ENCODE data around the gene INO80B.

INO80B gene

DNA sequence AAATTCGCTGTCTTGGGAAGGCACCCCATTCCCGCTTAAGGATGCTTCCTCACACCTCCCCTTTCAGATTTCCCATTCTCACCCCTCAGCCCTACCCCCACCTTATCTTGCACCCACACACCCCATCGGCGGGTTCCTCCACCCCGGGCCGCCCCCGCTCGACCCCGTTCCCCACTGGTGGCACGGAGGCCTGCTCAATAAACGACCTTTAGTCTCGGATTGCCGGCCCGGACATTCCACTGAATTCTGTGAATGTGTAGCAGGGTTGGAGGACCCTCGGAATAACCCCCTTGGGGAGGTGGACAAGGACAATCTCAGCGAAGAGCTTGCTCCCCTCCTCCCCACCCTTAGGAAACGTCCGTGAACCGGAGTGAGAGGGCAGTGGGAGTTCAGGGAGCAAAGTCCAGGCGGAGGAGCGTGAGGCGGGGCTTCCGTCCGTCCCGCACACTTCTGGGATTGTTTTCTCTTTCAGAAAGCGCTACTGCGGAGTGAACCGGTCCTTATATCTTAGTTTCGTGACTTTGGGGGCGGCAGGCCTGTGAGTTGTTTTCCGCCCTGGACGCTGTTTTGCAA is 47.3 kb downstream of the INO80B start:
- TF ChIP-seq POLR2AphosphoS5 (IDR thresholded peaks at IDR 0.05; ENCODE audit: low read depth, low read length) (no peak), SIN3A (IDR thresholded peaks at IDR 0.05; ENCODE audit: borderline replicate concordance, insufficient read depth, low read length) (no peak), TAF1 (IDR thresholded peaks at IDR 0.05; ENCODE audit: borderline replicate concordance, insufficient read depth, low read length) (no peak), FOXP2 (optimal IDR thresholded peaks at IDR 0.05; ENCODE audit: borderline replicate concordance, extremely low read depth, extremely low read length, insufficient read depth) (no peak)
- TF ChIP-seq, protein P1, sequence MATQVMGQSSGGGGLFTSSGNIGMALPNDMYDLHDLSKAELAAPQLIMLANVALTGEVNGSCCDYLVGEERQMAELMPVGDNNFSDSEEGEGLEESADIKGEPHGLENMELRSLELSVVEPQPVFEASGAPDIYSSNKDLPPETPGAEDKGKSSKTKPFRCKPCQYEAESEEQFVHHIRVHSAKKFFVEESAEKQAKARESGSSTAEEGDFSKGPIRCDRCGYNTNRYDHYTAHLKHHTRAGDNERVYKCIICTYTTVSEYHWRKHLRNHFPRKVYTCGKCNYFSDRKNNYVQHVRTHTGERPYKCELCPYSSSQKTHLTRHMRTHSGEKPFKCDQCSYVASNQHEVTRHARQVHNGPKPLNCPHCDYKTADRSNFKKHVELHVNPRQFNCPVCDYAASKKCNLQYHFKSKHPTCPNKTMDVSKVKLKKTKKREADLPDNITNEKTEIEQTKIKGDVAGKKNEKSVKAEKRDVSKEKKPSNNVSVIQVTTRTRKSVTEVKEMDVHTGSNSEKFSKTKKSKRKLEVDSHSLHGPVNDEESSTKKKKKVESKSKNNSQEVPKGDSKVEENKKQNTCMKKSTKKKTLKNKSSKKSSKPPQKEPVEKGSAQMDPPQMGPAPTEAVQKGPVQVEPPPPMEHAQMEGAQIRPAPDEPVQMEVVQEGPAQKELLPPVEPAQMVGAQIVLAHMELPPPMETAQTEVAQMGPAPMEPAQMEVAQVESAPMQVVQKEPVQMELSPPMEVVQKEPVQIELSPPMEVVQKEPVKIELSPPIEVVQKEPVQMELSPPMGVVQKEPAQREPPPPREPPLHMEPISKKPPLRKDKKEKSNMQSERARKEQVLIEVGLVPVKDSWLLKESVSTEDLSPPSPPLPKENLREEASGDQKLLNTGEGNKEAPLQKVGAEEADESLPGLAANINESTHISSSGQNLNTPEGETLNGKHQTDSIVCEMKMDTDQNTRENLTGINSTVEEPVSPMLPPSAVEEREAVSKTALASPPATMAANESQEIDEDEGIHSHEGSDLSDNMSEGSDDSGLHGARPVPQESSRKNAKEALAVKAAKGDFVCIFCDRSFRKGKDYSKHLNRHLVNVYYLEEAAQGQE (IDR thresholded peaks at IDR 0.05; ENCODE audit: insufficient read depth in 1 of 2, low read depth in 2 of 2, low read length in 2 of 2), result no peak

DNA sequence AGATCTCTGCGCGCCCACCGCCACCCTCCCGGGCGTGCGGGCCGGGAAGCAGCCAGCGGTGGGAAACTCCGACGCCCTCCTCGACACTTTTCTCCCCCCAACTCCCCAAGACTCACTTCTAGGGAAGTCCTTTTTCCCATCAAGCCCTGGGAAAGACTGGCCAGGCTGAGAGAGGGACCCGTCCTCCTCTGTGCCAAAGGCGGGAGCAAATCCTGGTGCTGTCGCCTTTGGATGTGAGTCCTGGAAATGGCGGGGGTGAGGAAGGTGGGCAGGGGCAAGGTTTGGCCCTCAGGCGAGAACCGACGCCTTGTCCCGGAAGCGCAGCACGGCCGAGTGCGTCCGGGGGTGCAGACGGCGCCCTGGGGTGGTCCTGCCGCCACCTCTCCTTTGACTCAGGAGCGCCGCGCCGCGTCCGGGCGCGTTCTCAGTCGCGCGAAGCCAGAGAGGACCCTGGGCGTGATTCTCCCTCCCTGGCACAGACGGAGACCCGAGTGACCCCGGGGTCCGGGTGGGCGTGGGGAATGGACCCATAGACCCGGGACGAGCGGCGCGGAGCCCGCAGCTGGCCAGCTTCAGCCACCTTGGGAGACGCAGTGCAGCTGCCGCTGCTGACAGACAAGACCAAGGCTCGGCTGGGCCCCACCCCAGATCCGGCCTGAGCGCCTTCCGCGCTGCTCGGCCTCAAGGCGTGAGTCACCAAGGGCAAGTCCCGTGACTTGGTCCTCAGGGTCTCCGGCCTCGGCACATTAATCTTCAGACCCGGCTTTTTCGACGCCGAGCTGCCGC is 48.0 kb downstream of the INO80B start:
- TF ChIP-seq FOXP2 (optimal IDR thresholded peaks at IDR 0.05; ENCODE audit: borderline replicate concordance, extremely low read depth, extremely low read length, insufficient read depth) (no peak), TAF1 (IDR thresholded peaks at IDR 0.05; ENCODE audit: borderline replicate concordance, insufficient read depth, low read length) (no peak), POLR2AphosphoS5 (IDR thresholded peaks at IDR 0.05; ENCODE audit: low read depth, low read length) (no peak), SIN3A (IDR thresholded peaks at IDR 0.05; ENCODE audit: borderline replicate concordance, insufficient read depth, low read length) (no peak)
- TF ChIP-seq, protein P1 (IDR thresholded peaks at IDR 0.05; ENCODE audit: insufficient read depth in 1 of 2, low read depth in 2 of 2, low read length in 2 of 2), result no peak

DNA sequence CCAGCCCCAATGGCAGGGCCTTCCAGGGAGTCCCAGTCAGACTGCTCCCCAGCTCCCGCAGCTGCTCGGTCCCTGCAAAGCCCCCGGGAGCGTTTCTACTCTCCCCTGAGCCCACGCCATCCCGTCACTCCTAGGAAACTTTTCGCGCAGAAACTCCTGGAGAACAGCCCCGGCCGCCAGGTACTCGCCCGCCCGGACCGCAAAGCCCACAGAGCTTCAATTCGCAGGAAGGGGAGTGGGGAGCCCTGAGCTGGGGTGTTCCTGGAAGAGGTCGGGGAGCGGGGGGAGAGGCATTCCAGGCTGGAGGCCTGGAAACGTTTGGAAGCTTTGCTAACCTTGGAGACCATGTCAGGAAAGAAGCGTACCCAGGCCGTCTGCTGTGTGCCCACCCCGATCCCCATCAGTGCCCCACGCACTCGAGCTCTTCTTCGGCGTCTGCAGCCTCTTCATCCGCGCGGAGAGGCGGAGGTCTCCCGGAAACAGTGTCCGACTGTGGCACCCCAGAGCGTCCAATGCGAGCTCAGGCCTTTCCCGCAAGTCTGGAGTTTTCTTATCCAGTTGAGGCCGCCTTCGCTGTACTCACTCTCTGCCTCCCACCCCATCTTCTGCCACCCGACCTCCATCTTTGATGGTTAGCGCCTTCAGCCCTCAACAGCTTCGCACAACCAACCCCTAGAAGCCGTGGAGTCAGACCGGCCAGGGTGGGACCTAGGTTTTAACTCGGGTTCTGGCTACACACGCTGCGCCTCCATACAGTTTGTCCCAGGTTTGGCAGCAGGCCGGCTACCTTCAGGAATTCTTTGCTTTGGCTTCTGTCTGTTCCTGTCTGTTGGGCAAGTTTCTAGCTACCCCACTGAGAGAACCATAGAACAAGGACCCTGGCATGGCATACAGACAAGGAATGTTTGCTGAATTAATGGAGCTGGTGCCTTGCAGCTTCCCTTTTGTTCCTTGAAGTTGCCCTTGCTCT is 48.9 kb downstream of the INO80B start:
- TF ChIP-seq, protein P1 (IDR thresholded peaks at IDR 0.05; ENCODE audit: insufficient read depth in 1 of 2, low read depth in 2 of 2, low read length in 2 of 2), result no peak
- TF ChIP-seq POLR2AphosphoS5 (IDR thresholded peaks at IDR 0.05; ENCODE audit: low read depth, low read length), result no peak
- no peak for TF ChIP-seq SIN3A (IDR thresholded peaks at IDR 0.05; ENCODE audit: borderline replicate concordance, insufficient read depth, low read length)
- TF ChIP-seq TAF1 (IDR thresholded peaks at IDR 0.05; ENCODE audit: borderline replicate concordance, insufficient read depth, low read length), result no peak
- no peak for TF ChIP-seq FOXP2 (optimal IDR thresholded peaks at IDR 0.05; ENCODE audit: borderline replicate concordance, extremely low read depth, extremely low read length, insufficient read depth)

DNA sequence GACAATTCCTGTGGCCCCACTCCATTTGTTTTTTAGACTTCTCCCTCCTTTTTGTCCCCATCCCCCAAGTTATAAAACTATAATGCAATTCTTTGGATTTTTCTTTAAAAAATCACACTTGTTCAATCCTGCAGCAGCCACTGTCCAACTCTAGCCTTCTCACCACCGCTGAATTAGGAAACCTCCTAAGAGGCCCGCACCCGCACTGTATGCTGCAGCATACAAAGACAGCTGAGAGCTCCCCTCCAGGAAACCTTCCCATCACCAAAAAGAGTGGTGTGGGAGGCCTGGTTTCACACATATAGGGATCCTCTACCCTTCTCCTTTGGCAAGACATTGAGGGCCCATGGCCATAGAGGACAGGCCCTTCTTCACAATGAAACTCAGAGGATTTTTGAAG is 49.7 kb downstream of the INO80B start:
- TF ChIP-seq FOXP2 (optimal IDR thresholded peaks at IDR 0.05; ENCODE audit: borderline replicate concordance, extremely low read depth, extremely low read length, insufficient read depth) (no peak), TAF1 (IDR thresholded peaks at IDR 0.05; ENCODE audit: borderline replicate concordance, insufficient read depth, low read length) (no peak), POLR2AphosphoS5 (IDR thresholded peaks at IDR 0.05; ENCODE audit: low read depth, low read length) (no peak), SIN3A (IDR thresholded peaks at IDR 0.05; ENCODE audit: borderline replicate concordance, insufficient read depth, low read length) (no peak)
- TF ChIP-seq, protein P1 (IDR thresholded peaks at IDR 0.05; ENCODE audit: insufficient read depth in 1 of 2, low read depth in 2 of 2, low read length in 2 of 2), result no peak

Measured in PFSK-1 (cell line).